Karpas-422 (cell line): Measurements from ENCODE around the gene HGFAC. TPM values are rescaled to one million over a fixed set of nuclear protein-coding genes. Genes with fewer than 3 reads are reported as not detected.

ENCODE experiments used
- DNase-seq: peaks from one replicate; pipeline ENCODE4 v3.0.0-alpha.2; 2015
- H2AFZ ChIP-seq: fragments of 200-600 bp; sonication (generic); 2 replicates; pipeline ENCODE4 v1.6.1; 2014; ENCODE audit warnings: antibody characterized with exemption, low read length, mixed read lengths
- H3K27ac ChIP-seq: fragments of 200-600 bp; sonication (generic); 2 replicates; pipeline ENCODE4 v1.5.1; 2014; ENCODE audit warnings: mild to moderate bottlenecking, low read length, moderate library complexity
- H3K27me3 ChIP-seq: fragments of 200-600 bp; sonication (generic); 2 replicates; pipeline ENCODE4 v1.6.1; 2014; ENCODE audit warnings: low read length, mixed read lengths
- H3K36me3 ChIP-seq: fragments of 200-600 bp; sonication (generic); 2 replicates; pipeline ENCODE4 v1.6.1; 2014; ENCODE audit warnings: low read length, mixed read lengths; ENCODE audit not compliant: insufficient read depth
- H3K4me1 ChIP-seq: fragments of 200-600 bp; sonication (generic); 2 replicates; pipeline ENCODE4 v1.6.1; 2014; ENCODE audit warnings: mild to moderate bottlenecking, low read length, mixed read lengths
- H3K4me2 ChIP-seq: fragments of 200-600 bp; sonication (generic); 2 replicates; pipeline ENCODE4 v1.6.1; 2014; ENCODE audit warnings: low read length, low read depth, mild to moderate bottlenecking; ENCODE audit not compliant: poor library complexity, severe bottlenecking
- H3K4me3 ChIP-seq: fragments of 200-600 bp; sonication (generic); 2 replicates; pipeline ENCODE4 v1.5.1; 2014; ENCODE audit warnings: mild to moderate bottlenecking, antibody characterized with exemption, low read length, mixed read lengths
- H3K79me2 ChIP-seq: fragments of 200-600 bp; sonication (generic); 2 replicates; pipeline ENCODE4 v1.6.1; 2014; ENCODE audit warnings: mild to moderate bottlenecking, low read length, mixed read lengths
- H3K9ac ChIP-seq: fragments of 200-600 bp; sonication (generic); 2 replicates; pipeline ENCODE4 v1.6.0; 2014; ENCODE audit warnings: low read length
- H3K9me2 ChIP-seq: fragments of 200-600 bp; sonication (generic), shearing (Covaris generic); replicated peaks from 2 replicates; pipeline ENCODE4 v1.6.0; 2014; ENCODE audit warnings: mild to moderate bottlenecking, low read length, moderate library complexity; ENCODE audit not compliant: insufficient read depth
- H3K9me3 ChIP-seq: fragments of 300-700, 200-600 bp; sonication (generic); 2 replicates; pipeline ENCODE4 v1.6.1; 2014; ENCODE audit warnings: low read length, mixed read lengths
- H4K20me1 ChIP-seq: fragments of 200-600 bp; sonication (generic); 2 replicates; pipeline ENCODE4 v1.6.1; 2014; ENCODE audit warnings: mild to moderate bottlenecking, antibody characterized with exemption, low read length, low read depth; ENCODE audit not compliant: insufficient read depth
- total RNA-seq: library from RNA; depleted of rRNA; stranded (reverse); fragments of >200 nt; shearing (Covaris generic); gene quantifications from 2 replicates; pipeline ENCODE4 v1.2.3, GENCODE V29; 2014; ENCODE audit warnings: low replicate concordance

Gene HGFAC
- total RNA-seq, 1 experiment from 2014 or later: not detected

DNA sequence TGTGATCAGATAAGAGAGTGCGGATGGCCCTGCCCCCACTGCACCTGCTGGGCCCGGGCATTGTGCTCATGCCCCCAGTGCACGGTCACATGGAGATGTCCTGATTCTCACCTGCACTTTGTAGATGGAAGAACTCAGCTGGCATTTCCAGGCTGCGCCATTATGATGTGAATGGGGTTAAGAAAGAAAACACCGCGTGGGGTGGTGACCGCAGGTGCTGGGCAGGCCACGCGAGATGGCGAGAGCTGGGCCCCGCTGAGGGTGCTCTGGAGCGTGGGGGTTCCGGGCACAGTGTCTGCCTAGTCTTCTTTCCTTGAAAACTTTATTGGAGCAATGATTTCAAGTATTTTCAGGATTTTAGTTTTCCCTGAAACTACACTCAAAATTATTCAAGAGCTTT lies 17.8 kb upstream of the HGFAC start:
- no peaks in the 10 kb centered on the region for H3K9me3 ChIP-seq
- H3K27me3 ChIP-seq: no peaks in the 10 kb centered on the region
- no peak for DNase-seq
- H2AFZ ChIP-seq: no peak overlapping the region
- H3K4me1 ChIP-seq: no peaks in the 10 kb centered on the region
- H3K79me2 ChIP-seq: no peaks in the 10 kb centered on the region
- H4K20me1 ChIP-seq: no peaks in the 10 kb centered on the region
- no peak overlapping the region for H3K4me3 ChIP-seq
- H3K9me2 ChIP-seq: no peaks in the 10 kb centered on the region
- no peak overlapping the region for H3K9ac ChIP-seq
- no peak overlapping the region for H3K4me2 ChIP-seq
- H3K27ac ChIP-seq: no peak overlapping the region
- no peaks in the 10 kb centered on the region for H3K36me3 ChIP-seq

DNA sequence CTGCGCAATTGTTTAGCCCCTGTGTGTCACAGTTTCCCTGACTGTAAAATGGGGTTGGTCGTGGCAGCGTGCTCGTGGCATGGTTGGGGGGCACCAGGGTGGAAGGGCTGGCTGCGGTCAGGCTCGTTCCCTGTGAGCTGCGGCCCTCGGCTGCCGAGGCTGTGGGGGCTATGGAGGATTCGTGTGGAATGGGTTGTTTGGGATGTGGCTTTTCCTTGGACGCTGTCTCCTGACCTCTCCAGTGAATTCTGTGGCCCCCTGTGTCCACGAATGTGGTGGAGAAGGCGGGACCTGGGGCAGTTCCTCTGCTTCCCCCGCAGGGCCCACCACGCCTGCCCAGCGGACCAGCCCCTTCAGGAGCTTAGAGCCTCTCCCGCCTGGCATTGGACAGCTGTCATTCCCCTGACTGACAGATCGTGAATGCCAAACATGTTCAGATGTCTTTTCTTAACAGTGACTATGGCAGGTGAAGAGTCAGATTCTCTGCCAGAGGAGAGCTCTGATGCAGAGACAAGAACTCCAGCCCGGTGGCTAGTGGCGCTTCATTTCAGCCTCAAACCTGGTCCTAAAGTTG lies 17.2 kb upstream of the HGFAC start:
- Histone ChIP-seq H3K27ac (no peak overlapping the region), H3K36me3 (no peaks in the 10 kb centered on the region), H3K79me2 (no peaks in the 10 kb centered on the region), H3K4me1 (no peaks in the 10 kb centered on the region), H3K4me3 (no peak overlapping the region), H3K4me2 (no peak overlapping the region), H3K9me2 (no peaks in the 10 kb centered on the region), H3K27me3 (no peaks in the 10 kb centered on the region), H2AFZ (no peak overlapping the region), H3K9ac (no peak overlapping the region), H3K9me3 (no peaks in the 10 kb centered on the region), H4K20me1 (no peaks in the 10 kb centered on the region)
- DNase-seq: no peak

DNA sequence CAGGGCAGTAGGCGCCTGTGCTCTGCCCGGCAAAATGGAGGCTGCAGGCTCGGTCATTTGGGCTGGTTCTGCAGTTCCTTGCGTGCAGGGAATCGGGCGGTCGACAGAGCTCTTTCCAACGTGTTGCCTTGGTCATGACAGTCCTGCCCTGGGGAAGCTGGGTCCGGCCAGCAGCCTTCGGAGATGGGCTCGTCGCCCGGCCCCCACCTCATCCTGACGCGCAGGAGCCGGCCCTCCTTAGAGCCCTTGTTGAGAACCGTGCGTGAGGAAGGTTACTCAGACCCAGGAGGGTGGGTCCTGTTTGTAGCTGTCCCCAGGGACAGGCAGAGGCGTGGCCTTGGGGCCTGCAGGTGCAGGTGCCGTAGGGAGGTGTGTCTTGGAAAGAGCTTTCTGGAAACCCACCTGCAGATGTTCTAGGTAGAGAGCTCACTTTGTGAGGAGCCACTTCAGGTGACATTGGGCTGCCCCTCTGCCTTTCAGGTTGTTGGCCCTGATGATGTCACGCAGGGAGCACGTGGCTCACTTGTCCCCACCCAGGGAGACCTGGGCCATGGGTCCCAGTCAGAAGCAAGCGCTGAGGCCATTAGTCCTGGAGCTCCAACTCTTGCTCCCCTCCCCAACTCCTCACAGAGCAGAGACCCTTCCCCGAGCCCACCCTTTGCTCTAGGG lies 15.2 kb upstream of the HGFAC start:
- H3K4me1 ChIP-seq: no peaks in the 10 kb centered on the region
- H3K27ac ChIP-seq: no peak overlapping the region
- no peaks in the 10 kb centered on the region for H3K79me2 ChIP-seq
- H3K27me3 ChIP-seq: no peaks in the 10 kb centered on the region
- H3K9me2 ChIP-seq: no peaks in the 10 kb centered on the region
- no peak for DNase-seq
- no peaks in the 10 kb centered on the region for H4K20me1 ChIP-seq
- no peaks in the 10 kb centered on the region for H3K9me3 ChIP-seq
- no peak overlapping the region for H3K9ac ChIP-seq
- no peak overlapping the region for H2AFZ ChIP-seq
- H3K4me3 ChIP-seq: no peak overlapping the region
- no peaks in the 10 kb centered on the region for H3K36me3 ChIP-seq
- H3K4me2 ChIP-seq: no peak overlapping the region

DNA sequence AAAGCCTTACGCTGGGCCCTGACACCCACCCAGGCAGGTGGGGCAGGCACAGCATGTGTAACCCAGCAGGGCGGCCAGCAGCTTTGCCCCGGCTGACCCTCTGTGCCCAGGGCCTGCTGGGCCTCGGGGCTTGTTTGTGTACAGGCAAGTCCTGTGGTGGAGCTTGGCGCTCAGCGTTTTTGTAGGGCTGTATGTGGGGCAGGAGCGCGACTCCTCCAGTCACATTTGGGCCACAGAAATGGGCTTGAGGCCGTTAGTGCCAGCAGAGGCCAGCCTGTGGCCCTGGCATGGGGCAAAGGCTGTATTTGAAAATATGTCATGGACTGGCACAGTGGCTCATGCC lies 14.7 kb upstream of the HGFAC start:
- no peaks in the 10 kb centered on the region for H3K9me2 ChIP-seq

DNA sequence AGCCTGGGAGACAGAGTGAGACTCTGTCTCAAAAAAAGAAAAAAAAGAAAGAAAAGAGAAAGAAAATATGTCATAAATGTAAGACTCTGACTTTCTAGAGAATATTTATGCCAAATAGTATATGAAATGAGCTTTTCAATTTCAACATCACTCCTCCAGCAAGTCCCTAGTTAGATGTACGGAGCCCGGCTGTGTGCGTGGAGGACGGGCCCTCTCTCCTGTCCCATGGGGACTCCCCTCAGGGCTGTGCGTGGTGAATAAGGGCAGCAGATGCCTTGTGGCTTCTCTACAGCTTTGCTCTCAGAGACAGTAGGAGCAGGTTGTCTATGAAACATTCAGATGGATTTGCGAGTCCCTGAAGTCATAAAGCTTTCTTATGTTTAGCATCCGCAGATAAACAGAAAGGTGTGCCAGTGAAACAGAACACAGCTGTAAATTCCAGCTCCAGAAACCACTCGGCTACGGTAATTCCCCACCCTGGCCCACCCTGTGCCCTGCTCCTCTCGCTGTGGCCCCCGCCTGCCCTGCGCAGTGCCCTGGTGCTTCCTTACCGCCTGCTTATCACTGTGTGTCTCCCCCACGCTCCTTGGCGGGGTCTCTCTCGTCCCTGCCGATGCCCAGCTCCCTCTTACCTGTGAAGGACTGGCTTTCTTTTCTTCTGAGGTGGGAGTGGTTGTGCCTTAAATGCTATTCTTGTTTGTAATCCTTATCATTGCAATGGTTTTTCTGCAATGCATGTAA lies 13.9 kb upstream of the HGFAC start:
- H3K9me3 ChIP-seq: no peaks in the 10 kb centered on the region
- H3K4me1 ChIP-seq: no peaks in the 10 kb centered on the region
- no peak for DNase-seq

More for the DNA sequence above, 14.7 kb upstream of the HGFAC start:
- H3K9ac ChIP-seq: no peak overlapping the region
- H3K9me3 ChIP-seq: no peaks in the 10 kb centered on the region
- no peak overlapping the region for H2AFZ ChIP-seq
- no peaks in the 10 kb centered on the region for H3K4me1 ChIP-seq
- H3K36me3 ChIP-seq: no peaks in the 10 kb centered on the region
- no peak overlapping the region for H3K4me3 ChIP-seq
- H4K20me1 ChIP-seq: no peaks in the 10 kb centered on the region
- H3K79me2 ChIP-seq: no peaks in the 10 kb centered on the region
- H3K4me2 ChIP-seq: no peak overlapping the region
- DNase-seq: no peak
- H3K27me3 ChIP-seq: no peaks in the 10 kb centered on the region
- H3K27ac ChIP-seq: no peak overlapping the region

DNA sequence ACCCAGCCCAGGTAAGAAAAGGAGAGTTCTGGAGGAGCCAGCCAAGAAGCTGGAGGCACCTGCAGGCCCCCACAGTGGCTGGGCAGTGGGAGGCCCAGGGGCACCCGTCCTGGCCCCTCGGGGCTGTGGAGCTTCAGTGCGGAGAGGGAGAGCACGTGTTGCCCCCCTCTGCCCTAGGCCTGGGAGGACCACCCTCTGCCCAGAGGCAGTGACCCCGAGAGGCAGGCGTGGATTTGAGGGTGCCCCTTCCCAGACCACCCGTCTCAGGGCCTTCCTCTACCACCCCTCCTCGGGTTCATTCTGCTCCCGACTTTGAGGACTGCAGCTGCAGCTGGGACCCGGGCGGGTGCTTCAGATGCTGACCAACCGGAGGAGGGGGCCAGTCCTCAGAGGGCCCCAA lies 12.1 kb upstream of the HGFAC start:
- H3K9me3 ChIP-seq: no peaks in the 10 kb centered on the region
- no peaks in the 10 kb centered on the region for H3K36me3 ChIP-seq
- no peak overlapping the region for H3K4me3 ChIP-seq
- no peak for DNase-seq
- no peak overlapping the region for H3K9ac ChIP-seq
- H3K27me3 ChIP-seq: no peaks in the 10 kb centered on the region
- no peak overlapping the region for H3K27ac ChIP-seq
- no peaks in the 10 kb centered on the region for H3K4me1 ChIP-seq
- no peaks in the 10 kb centered on the region for H3K9me2 ChIP-seq
- no peaks in the 10 kb centered on the region for H3K79me2 ChIP-seq
- H3K4me2 ChIP-seq: no peak overlapping the region
- H4K20me1 ChIP-seq: no peaks in the 10 kb centered on the region
- H2AFZ ChIP-seq: no peak overlapping the region

More for the DNA sequence above, 13.9 kb upstream of the HGFAC start:
- no peak overlapping the region for H3K9ac ChIP-seq
- no peaks in the 10 kb centered on the region for H4K20me1 ChIP-seq
- H2AFZ ChIP-seq: no peak overlapping the region
- H3K27me3 ChIP-seq: no peaks in the 10 kb centered on the region
- no peak overlapping the region for H3K4me3 ChIP-seq
- H3K79me2 ChIP-seq: no peaks in the 10 kb centered on the region
- H3K4me2 ChIP-seq: no peak overlapping the region
- H3K36me3 ChIP-seq: no peaks in the 10 kb centered on the region
- no peaks in the 10 kb centered on the region for H3K9me2 ChIP-seq
- no peak overlapping the region for H3K27ac ChIP-seq

DNA sequence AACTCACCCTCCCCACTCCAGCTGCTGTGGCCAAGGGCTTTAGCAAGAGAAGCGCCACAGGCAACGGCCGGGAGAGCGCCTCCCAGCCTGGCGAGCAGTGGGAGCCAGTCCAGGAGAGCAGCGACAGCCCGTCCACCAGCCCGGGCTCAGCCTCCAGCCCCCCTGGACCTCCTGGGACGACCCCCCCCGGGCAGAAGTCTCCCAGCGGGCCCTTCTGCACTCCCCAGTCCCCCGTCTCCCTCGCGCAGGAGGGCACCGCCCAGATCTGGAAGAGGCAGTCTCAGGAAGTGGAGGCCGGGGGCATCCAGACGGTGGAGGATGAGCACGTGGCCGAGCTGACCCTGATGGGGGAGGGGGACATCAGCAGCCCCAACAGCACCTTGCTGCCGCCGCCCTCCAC lies 11.2 kb upstream of the HGFAC start:
- no peaks in the 10 kb centered on the region for H3K4me1 ChIP-seq
- H3K9me3 ChIP-seq: no peaks in the 10 kb centered on the region
- no peaks in the 10 kb centered on the region for H4K20me1 ChIP-seq
- H3K4me3 ChIP-seq: no peak overlapping the region
- no peaks in the 10 kb centered on the region for H3K9me2 ChIP-seq
- DNase-seq: no peak
- no peaks in the 10 kb centered on the region for H3K36me3 ChIP-seq
- H3K79me2 ChIP-seq: no peaks in the 10 kb centered on the region
- H2AFZ ChIP-seq: no peak overlapping the region
- H3K4me2 ChIP-seq: no peak overlapping the region
- H3K9ac ChIP-seq: no peak overlapping the region
- no peak overlapping the region for H3K27ac ChIP-seq
- H3K27me3 ChIP-seq: no peaks in the 10 kb centered on the region

DNA sequence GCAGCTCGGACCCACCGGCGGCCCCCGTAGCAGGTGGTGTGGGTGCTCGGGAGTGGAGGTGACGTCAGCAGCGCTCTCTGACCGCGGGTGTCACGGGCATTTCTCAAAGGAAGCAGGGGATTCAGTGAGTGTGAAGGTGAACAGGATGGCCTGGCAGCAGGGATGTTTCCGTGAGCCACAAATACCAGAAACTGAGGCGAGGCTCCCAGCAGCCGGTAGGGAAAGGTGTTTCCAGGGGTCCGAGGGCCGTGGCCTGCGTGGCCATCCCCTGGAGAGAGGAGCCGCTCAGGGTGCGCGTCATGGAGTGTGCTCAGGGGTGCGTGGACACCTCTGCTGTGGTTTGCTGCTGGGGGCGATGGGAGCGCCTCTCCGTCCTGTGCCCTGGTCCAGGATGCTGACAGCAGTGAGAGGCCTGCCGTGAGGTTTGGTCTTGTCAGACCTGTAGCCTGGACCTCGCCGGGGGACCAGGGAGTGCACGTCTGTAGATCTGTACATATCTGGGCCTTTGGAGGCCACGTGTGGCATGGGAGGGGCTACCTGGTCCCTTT lies 10.2 kb upstream of the HGFAC start:
- no peak for DNase-seq
- no peaks in the 10 kb centered on the region for H3K9me2 ChIP-seq
- no peaks in the 10 kb centered on the region for H3K27me3 ChIP-seq
- no peaks in the 10 kb centered on the region for H3K4me1 ChIP-seq
- H3K9ac ChIP-seq: no peak overlapping the region
- H3K79me2 ChIP-seq: no peaks in the 10 kb centered on the region
- H3K4me2 ChIP-seq: no peak overlapping the region
- H3K4me3 ChIP-seq: no peak overlapping the region
- H4K20me1 ChIP-seq: no peaks in the 10 kb centered on the region
- no peaks in the 10 kb centered on the region for H3K36me3 ChIP-seq
- H3K9me3 ChIP-seq: no peaks in the 10 kb centered on the region
- no peak overlapping the region for H2AFZ ChIP-seq
- H3K27ac ChIP-seq: no peak overlapping the region
